Parathyroid adenoma (tissue), 2 donors: ENCODE results near the gene FSTL4.
A peak's percentile ranks its signal among the peaks of the same experiment; 100 is the strongest.

ENCODE experiments used
- H2AFZ ChIP-seq: fragments of 300-600 bp; sonication (generic); one replicate; pipeline ENCODE4 v1.7.0; 2017; ENCODE audit warnings: antibody characterized with exemption, mild to moderate bottlenecking
- H3K27ac ChIP-seq: fragments of 300-600 bp; sonication (generic); one replicate; pipeline ENCODE4 v1.7.0; 2017
- H3K27me3 ChIP-seq: fragments of 300-600 bp; sonication (generic); one replicate; pipeline ENCODE4 v1.7.0; 2017; ENCODE audit warnings: low read length; ENCODE audit not compliant: control insufficient read depth, insufficient read depth
- H3K36me3 ChIP-seq: fragments of 300-600 bp; sonication (generic); one replicate; pipeline ENCODE4 v1.7.0; 2017; ENCODE audit warnings: low read length; ENCODE audit not compliant: control insufficient read depth, insufficient read depth
- H3K4me1 ChIP-seq: fragments of 300-600 bp; sonication (generic); one replicate; pipeline ENCODE4 v1.7.0; 2017; ENCODE audit warnings: control low read depth
- H3K4me2 ChIP-seq: fragments of 300-600 bp; sonication (generic); one replicate; pipeline ENCODE4 v1.7.0; 2017; ENCODE audit warnings: low read length
- H3K4me3 ChIP-seq: fragments of 300-600 bp; sonication (generic); one replicate; pipeline ENCODE4 v1.7.0; 2017; ENCODE audit warnings: low read depth, low read length
- H3K79me2 ChIP-seq: fragments of 300-600 bp; sonication (generic); one replicate; pipeline ENCODE4 v1.7.0; 2017; ENCODE audit warnings: control low read depth
- H3K9ac ChIP-seq: fragments of 300-600 bp; sonication (generic); one replicate; pipeline ENCODE4 v1.7.0; 2017; ENCODE audit warnings: mild to moderate bottlenecking
- H3K9me3 ChIP-seq: fragments of 300-600 bp; sonication (generic); one replicate; pipeline ENCODE4 v1.7.0; 2017; ENCODE audit warnings: low read length; ENCODE audit not compliant: control insufficient read depth
- TF ChIP-seq, protein P1 (sequence below): fragments of 300-600 bp; sonication (generic); IDR thresholded peaks from one replicate; pipeline ENCODE4 v1.7.0; 2017; ENCODE audit warnings: antibody characterized with exemption, mild to moderate bottlenecking
- donor health status: primary hyperparathyroidism.

FSTL4 gene

DNA sequence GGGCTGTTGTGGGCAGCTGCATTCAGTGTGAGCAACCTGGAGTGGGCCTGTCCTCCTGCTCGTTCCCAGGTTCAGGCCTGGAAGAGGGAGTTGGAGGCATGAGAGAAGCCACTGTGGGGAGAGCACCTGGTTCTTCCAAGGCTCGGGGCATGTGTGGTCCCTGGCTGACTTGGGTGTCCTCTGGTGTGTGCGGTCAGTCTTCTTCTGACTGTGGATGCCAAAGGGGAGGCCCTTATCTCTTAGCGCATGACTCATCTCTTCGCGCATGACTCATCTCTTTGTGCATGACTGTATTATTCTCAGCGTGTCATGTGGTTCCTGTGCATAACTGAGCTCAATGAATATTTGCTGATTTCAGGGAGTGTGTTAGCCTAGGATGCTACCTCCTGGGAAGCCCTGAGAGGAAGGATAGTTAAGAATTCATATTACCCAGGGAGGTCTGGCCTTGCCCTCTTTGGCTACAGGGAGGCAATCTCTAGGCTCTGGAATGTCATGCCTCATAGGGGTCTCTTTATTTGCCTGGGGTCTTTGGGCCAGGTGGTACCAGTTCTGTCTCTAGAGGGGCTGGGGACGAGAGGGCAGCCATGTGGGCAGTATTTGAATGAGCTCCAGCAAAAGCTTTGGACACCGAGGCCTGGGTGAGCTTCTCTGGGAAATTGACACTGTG, 371.8 kb downstream of the FSTL4 start:
- Histone ChIP-seq H3K36me3 (no peaks in the 10 kb centered on the region), H3K4me2 (no peak overlapping the region), H3K27ac (peak overlapping the region; percentile 55), H3K79me2 (no peaks in the 10 kb centered on the region), H3K9ac (no peak overlapping the region), H2AFZ (peak overlapping the region; percentile 36), H3K9me3 (no peaks in the 10 kb centered on the region), H3K27me3 (no peaks in the 10 kb centered on the region), H3K4me1 (peaks cover 17% of the 10 kb centered on the region), H3K4me3 (no peak overlapping the region)
- TF ChIP-seq, protein P1, sequence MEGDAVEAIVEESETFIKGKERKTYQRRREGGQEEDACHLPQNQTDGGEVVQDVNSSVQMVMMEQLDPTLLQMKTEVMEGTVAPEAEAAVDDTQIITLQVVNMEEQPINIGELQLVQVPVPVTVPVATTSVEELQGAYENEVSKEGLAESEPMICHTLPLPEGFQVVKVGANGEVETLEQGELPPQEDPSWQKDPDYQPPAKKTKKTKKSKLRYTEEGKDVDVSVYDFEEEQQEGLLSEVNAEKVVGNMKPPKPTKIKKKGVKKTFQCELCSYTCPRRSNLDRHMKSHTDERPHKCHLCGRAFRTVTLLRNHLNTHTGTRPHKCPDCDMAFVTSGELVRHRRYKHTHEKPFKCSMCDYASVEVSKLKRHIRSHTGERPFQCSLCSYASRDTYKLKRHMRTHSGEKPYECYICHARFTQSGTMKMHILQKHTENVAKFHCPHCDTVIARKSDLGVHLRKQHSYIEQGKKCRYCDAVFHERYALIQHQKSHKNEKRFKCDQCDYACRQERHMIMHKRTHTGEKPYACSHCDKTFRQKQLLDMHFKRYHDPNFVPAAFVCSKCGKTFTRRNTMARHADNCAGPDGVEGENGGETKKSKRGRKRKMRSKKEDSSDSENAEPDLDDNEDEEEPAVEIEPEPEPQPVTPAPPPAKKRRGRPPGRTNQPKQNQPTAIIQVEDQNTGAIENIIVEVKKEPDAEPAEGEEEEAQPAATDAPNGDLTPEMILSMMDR, result no peak

- Histone ChIP-seq H3K27ac (no peak overlapping the region), H3K9ac (no peak overlapping the region), H2AFZ (no peak overlapping the region), H3K9me3 (no peaks in the 10 kb centered on the region), H3K79me2 (no peaks in the 10 kb centered on the region), H3K36me3 (no peaks in the 10 kb centered on the region), H3K4me1 (peaks cover 17% of the 10 kb centered on the region), H3K4me3 (no peak overlapping the region), H3K27me3 (no peaks in the 10 kb centered on the region), H3K4me2 (no peak overlapping the region)
- TF ChIP-seq, protein P1, result no peak
Measured at GRCh38 chr5:133238426-133239205, 373.7 kb downstream of the FSTL4 start.

DNA sequence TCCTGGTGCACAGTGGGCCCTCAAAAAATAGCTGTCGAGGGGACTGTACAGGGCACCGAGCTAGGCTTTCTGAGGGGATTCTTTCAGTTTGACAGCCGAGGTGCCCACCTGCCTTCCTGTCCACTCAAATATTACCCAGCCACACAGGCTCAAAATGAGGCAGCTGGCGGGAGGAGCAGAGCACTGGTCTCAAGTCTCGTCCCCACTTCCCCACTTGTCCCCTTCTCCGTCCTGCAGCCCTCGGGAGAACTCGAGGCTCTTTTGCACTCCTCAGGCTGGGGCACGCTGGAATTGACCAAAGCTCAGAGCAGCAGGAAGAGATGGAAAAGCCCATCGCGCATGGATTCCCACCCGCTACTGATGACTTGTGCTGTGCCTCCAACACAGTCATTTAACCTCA, 375.4 kb downstream of the FSTL4 start:
- H3K27ac ChIP-seq, result no peak overlapping the region
- no peak overlapping the region for H3K4me3 ChIP-seq
- no peaks in the 10 kb centered on the region for H3K27me3 ChIP-seq
- no peak overlapping the region for H2AFZ ChIP-seq
- H3K79me2 ChIP-seq, result no peaks in the 10 kb centered on the region
- H3K36me3 ChIP-seq, result no peaks in the 10 kb centered on the region
- no peak overlapping the region for H3K4me2 ChIP-seq
- peaks cover 17% of the 10 kb centered on the region for H3K4me1 ChIP-seq
- H3K9ac ChIP-seq, result no peak overlapping the region
- no peaks in the 10 kb centered on the region for H3K9me3 ChIP-seq
- TF ChIP-seq, protein P1, result no peak

DNA sequence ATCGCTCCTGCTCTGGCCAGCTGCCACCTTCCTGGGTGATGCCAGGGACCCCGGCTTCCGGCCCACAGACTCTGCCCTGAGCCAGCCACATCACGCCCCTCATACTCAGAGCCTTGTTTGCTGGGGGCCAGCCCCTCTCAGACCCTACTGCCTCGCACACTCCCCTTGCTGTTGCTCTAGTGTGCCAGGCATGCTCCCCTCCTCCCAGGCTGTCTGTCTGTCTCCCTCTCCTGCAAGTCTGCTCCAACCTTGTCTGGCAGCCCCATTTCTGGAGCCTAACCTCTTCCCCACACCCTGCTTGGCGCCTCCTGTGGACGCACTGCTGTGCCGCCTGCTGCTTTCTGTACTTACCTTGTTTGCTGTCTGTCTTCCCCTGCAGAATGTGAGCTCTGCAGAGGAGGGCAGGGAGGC, 375.8 kb downstream of the FSTL4 start:
- no peaks in the 10 kb centered on the region for H3K9me3 ChIP-seq
- no peak overlapping the region for H3K4me3 ChIP-seq
- no peaks in the 10 kb centered on the region for H3K27me3 ChIP-seq
- H3K27ac ChIP-seq, result no peak overlapping the region
- no peaks in the 10 kb centered on the region for H3K36me3 ChIP-seq
- TF ChIP-seq, protein P1, result no peak
- H3K4me1 ChIP-seq, result peaks cover 17% of the 10 kb centered on the region
- H3K79me2 ChIP-seq, result no peaks in the 10 kb centered on the region
- H3K4me2 ChIP-seq, result no peak overlapping the region
- H2AFZ ChIP-seq, result no peak overlapping the region
- no peak overlapping the region for H3K9ac ChIP-seq
